ENCODE results near the gene SPDYC.

DNA sequence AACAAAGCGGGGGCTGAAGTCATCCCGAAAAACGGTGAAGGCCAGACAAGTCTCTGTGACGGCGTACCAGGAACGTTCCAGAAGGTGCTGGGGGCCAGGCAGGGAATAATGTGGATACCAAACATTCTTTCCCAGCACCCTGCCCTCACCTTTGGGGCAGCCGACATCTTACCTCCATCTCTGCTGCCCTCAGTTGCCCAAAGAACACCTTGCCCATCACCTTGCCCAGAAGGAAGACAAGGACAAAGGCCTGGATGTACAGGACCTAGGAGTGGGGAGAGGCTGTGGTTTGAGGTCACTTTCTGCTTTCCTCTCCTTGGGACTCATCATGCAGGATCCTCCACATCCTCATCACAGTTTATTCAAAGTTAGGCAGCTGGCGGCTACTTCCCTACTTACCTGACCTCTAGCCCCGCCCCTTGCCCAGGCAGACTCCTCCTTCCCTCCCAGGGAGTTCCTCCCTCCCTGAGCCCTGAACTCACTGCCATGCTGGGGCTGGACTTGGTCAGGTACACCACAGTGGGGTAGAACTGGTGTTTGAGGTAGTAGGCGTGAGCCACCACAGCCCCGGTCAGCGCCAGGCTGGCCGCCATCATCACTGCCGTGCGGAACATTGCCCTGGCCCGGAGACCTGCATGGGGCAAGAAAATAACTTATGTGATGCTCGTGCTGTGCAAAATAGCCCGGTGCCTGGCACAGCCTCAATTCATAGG lies 36.9 kb upstream of the SPDYC start:
- no peak for TF ChIP-seq EZH2 (IDR thresholded peaks at IDR 0.05; ENCODE audit: low read length, unreplicated experiment)
- TF ChIP-seq, protein P1, sequence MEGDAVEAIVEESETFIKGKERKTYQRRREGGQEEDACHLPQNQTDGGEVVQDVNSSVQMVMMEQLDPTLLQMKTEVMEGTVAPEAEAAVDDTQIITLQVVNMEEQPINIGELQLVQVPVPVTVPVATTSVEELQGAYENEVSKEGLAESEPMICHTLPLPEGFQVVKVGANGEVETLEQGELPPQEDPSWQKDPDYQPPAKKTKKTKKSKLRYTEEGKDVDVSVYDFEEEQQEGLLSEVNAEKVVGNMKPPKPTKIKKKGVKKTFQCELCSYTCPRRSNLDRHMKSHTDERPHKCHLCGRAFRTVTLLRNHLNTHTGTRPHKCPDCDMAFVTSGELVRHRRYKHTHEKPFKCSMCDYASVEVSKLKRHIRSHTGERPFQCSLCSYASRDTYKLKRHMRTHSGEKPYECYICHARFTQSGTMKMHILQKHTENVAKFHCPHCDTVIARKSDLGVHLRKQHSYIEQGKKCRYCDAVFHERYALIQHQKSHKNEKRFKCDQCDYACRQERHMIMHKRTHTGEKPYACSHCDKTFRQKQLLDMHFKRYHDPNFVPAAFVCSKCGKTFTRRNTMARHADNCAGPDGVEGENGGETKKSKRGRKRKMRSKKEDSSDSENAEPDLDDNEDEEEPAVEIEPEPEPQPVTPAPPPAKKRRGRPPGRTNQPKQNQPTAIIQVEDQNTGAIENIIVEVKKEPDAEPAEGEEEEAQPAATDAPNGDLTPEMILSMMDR (conservative IDR thresholded peaks at IDR 0.05; ENCODE audit: low read depth, low read length) = no peak
- TF ChIP-seq EZH2phosphoT487 (IDR thresholded peaks at IDR 0.05; ENCODE audit: borderline replicate concordance, low read length) = no peak

All from PC-3 (cell line).